ENCODE data around the gene AUTS2.

- no peak for TF ChIP-seq POLR2A (IDR thresholded peaks at IDR 0.05)
- TF ChIP-seq, protein P1, sequence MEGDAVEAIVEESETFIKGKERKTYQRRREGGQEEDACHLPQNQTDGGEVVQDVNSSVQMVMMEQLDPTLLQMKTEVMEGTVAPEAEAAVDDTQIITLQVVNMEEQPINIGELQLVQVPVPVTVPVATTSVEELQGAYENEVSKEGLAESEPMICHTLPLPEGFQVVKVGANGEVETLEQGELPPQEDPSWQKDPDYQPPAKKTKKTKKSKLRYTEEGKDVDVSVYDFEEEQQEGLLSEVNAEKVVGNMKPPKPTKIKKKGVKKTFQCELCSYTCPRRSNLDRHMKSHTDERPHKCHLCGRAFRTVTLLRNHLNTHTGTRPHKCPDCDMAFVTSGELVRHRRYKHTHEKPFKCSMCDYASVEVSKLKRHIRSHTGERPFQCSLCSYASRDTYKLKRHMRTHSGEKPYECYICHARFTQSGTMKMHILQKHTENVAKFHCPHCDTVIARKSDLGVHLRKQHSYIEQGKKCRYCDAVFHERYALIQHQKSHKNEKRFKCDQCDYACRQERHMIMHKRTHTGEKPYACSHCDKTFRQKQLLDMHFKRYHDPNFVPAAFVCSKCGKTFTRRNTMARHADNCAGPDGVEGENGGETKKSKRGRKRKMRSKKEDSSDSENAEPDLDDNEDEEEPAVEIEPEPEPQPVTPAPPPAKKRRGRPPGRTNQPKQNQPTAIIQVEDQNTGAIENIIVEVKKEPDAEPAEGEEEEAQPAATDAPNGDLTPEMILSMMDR (IDR thresholded peaks at IDR 0.05), result no peak
Measured at GRCh38 chr7:70132226-70132851, 534.1 kb downstream of the AUTS2 start.
